HS-5 (cell line): ENCODE measurements around the gene VAT1L.
A peak's percentile ranks its signal among the peaks of the same experiment; 100 is the strongest.

ENCODE experiments used
- DNase-seq: peaks from one replicate; pipeline ENCODE4 v3.0.0-alpha.2; 2012; ENCODE audit warnings: low read depth

VAT1L gene

DNA sequence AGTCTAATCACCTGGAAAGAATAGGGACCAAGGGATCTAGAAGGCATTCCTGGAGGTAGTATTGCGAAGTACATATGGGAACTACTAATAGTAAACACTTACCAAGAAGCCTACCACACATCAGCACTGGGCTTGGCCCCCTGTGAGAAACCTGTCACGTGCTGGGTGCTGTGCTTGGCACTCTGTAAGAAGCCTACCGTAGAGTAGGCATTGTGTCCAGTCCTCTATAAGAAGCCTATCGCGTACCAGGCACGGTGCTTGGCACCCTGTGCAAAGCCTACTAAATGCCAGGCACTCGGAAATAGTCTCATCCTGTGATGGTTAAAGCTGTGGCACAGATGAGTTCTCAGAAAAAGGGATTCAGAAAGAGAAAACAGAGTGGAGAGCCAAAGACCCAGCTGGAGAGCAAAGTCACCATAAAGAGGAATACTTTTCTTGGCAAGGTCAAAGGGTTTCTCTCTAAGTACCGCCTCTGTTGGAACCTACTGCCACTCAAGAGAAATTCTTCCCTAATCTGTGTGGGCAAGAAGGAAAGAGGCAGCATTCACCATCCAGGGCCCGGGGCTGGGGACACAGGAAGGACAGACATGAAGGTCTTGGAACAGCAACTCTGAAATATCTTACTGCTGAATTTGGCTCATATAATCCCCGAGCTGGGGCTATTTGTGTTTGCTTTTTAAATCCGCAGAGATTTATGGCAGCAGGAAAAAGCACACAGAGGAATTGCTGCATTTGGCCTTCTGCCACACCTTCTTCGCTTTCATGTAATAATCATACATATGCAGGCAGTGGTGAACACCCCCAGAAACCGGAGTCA, 81.8 kb downstream of the VAT1L start:
- DNase-seq: no peak

DNA sequence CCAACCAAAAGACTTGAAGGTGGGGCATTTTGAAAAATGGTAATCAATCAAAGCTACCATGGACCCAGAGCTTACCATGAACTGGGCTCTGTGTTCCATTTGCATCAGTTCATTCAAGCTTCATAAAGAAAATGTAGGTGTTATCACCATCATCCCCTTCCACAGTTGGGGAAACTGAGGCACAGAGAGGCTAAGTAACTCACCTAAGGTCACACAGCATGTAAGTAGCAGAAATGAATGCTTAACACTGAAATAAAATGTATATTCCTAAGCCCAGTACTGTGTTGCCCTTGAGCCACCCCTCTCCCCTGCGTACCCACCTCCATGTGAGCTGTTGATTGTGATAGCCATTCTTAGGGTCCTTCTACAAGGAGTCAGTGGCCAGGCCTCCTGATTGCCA, 83.6 kb downstream of the VAT1L start:
- DNase-seq: no peak

DNA sequence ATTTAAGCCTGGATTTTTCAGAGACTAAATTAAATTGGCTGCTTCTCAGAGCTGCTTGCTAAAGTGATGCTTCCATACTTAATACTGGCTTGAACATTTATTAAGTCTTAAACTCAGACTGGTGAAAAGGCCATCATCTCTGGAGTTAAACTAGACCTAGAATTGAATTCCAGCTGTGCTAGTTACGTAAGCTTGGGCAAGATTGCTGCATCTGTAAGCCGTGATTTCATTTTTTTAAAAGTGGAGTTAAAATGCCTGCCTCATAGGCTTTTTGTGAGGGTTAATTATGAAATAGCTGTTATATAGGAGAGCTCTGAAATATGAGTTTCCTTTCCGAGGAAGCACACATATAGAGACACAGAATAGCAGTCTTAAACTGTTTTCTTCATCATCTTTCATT, 84.7 kb downstream of the VAT1L start:
- no peak for DNase-seq

DNA sequence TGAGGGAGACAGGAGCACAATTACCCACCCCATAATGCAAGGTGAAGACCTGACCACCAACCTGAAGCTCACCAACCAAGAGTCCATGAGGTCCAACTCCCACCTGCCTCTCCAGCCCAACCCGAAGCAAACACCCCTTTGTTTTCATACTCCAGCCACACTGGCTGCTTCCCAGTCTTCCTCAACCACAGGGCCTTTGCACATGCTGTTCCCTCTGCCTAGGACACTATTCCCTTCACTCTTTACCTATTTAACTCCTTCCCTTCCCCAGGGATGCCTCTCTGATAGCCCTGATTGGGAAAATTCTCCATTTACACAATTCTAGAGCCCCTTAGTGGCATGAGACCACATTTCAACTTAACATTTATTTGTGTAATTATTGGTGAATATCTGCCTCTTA, 86.0 kb downstream of the VAT1L start:
- no peak for DNase-seq

GRCh38 chr16:77876776-77877175, 88.4 kb downstream of the VAT1L start:
- DNase-seq: no peak

GRCh38 chr16:77877712-77878347, 89.5 kb downstream of the VAT1L start:
- peak; percentile 78 for DNase-seq

DNA sequence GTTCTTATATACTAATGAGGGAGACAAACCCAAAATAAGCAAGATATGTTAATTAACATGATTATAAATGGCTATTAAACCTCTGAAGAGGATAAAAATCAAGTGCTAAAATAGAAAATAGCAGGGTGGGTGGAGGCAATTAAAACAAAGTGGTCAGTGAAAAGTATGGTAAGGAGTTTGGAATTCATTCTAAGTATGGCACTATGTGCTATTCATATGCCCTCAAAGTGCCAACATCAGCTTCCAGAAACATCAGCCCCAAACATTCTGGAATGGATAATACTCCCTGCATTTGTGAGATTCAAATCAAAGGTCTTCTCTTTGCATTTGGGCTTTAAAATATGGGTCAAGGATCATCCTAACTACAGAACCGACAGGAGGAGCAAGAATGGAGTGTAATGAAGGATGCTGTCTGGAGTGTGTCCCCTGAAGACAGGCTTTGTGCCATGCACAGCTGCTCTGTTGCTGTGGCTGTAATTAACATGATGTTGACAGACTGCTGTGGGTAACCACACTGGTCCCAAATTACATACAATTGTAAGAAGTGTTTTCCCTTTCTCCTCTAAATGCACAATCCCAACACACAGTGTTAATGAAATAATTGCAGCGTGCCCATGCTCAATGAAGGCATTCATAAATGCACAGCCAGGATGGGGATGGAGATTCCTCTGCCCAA, 93.1 kb downstream of the VAT1L start:
- DNase-seq: no peak

- DNase-seq: no peak
These were observed 94.0 kb downstream of the VAT1L start for GRCh38 chr16:77882358-77882757.

- no peak for DNase-seq
These were observed 97.4 kb downstream of the VAT1L start for GRCh38 chr16:77885571-77886295.

GRCh38 chr16:77888871-77889270, 100.5 kb downstream of the VAT1L start:
- no peak for DNase-seq

GRCh38 chr16:77890075-77890474, 101.7 kb downstream of the VAT1L start:
- DNase-seq: no peak

DNA sequence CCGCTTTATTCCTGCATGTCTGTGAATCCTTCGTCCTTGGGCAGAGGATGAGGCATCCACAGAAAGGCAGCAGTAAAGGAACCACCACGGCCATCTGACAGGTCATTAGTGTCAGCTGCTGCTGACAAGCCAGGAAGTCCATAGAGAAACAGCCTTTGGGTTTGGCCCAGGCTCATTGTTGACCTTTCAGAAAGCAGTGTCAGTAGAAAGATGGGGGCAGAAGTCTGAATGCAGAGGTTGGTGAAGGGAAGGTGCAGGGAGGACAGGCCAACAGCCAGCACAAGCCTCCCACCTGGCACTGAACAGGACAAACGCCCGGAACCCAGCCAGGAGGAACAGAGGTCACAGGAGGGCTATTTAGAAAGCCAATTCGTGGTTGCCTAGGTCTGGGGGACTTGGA, 105.8 kb downstream of the VAT1L start:
- DNase-seq: no peak

DNA sequence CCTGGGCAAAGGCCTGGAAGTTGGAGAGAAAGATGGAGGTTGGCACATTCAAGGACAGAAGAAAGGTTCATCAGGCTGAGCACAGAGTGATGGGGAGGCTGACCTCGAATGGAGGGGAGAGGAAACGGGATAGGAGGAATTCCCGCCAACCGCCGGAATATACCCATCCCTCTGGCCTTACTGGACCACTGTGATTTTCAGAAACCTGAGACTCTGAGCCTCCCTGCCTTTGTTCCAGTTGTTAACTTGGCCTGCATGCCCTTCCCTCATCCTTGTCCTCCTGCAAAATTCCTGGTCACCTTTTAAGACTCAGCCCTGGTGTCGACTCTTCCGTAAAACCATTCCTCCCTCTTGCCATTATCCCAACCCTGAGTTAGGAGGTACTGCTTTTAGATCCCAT, 107.6 kb downstream of the VAT1L start:
- DNase-seq: no peak

GRCh38 chr16:77896415-77897128, 108.2 kb downstream of the VAT1L start:
- no peak for DNase-seq

DNA sequence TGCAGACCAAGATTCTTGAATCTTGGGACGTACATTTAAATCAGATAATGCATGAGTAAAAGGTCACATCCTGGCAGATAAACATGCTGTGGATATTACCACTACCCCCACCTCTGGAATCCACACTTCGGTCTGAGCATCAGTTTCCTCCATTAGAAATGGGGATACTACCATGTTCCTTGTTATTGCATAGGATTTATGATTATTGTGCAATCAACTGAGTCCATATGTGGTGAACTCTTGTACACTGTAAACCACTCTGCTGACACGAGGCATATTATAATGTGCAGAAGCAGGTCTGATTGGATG, 108.7 kb downstream of the VAT1L start:
- no peak for DNase-seq

DNA sequence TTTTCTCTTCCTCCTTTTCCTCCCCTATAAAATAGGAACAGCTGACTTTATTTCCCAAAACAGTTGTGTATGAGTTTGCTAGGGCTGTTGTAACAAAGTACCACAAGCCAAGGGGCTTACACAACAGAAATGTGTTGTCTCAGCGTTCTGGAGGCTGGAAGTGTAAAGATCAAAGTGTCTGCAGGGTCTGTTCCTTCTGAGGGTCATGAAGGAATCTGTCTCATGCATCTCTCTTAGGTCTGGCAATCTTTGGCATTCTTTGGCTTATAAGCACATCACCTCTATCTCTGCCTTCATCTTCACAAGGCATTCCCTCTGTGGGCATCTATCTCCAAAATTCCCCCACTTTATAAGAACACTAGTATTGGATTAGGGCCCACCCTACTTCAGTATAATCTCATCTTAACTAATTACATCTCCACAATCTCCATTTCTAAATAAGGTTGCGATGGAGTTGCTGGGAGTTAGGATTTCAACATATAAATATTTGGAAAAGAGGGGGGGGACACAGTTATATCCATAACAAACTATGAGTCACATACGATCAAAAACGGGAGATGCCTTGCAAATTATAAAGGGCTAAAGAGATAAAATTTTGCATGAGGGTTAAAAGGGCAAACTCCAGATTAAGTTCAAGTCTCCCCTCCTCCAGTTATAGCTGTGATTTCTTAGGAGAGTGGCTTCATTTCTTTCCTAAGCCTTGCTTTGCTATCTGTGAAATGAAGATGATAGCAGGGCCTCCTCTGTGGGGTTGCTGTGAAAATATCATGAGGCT, 109.7 kb downstream of the VAT1L start:
- no peak for DNase-seq

DNA sequence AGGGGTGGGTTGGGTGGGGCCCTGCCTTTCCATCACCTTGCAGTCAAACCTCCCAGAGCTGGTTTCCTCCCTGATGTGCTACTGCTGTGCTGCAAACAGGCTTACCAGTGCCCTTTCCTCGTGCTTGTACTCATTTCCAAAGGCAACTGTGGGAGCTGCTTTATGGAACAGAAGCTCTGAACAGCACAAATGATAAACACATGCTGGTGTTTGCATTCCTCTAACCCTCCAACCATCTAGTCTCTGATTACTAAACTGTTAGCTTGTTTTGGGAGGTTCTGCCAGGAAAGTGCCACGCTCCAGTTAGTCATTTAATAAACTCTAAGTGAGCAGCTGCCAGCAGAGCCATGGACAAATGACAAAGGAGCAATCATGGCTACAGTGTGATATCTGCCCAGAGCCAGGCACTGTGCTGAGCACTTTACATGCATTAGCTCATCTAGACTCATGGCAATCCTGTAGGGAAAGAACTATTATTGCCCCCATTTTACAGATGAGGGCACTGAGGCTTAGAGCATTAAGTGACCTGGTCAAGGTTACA, 110.4 kb downstream of the VAT1L start:
- peak; percentile 52 for DNase-seq

GRCh38 chr16:77899416-77899815, 111.1 kb downstream of the VAT1L start:
- DNase-seq: no peak

GRCh38 chr16:77905374-77905920, 117.1 kb downstream of the VAT1L start:
- no peak for DNase-seq

DNA sequence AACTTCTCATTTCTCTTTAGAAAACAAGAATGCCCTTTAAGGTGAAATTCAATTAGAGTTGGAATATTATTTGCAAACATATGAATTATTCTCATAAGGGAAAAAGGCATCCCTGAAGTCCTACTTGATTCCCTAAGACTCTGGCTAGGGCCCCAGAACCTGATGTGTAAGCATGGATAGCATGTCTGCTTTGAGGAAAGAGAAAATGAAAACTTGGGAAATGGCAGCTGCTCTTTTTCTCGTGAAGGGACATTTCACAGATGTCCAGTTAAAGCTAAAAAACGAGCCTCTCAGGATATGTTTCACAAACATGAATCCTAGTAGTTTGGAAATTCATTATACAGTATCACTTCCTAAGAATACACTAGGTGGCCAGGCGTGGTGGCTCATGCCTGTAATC, 121.7 kb downstream of the VAT1L start:
- no peak for DNase-seq

- no peak for DNase-seq
These were observed 124.3 kb downstream of the VAT1L start for GRCh38 chr16:77912617-77913016.
